HepG2 (cell line): ENCODE data around the gene SAMD4A.

Experiments
- ARNT2 ChIP-seq: sonication (generic); formaldehyde crosslinking; IDR thresholded peaks from 2 replicates; pipeline ENCODE4 v1.8.0; 2022; ENCODE audit warnings: mild to moderate bottlenecking, low read depth, missing genetic modification reagents, moderate library complexity
- ELF1 ChIP-seq: sonication (generic); formaldehyde crosslinking; IDR thresholded peaks from 2 replicates; pipeline ENCODE4 v1.4.0; 2020; ENCODE audit warnings: missing genetic modification reagents
- KDM1A ChIP-seq: IDR thresholded peaks from 2 replicates; pipeline ENCODE4 v1.6.1; 2016; ENCODE audit warnings: missing compliant biosample characterization
- MYNN ChIP-seq: sonication (generic); formaldehyde crosslinking; IDR thresholded peaks from 2 replicates; pipeline ENCODE4 v1.4.0; 2020; ENCODE audit warnings: mild to moderate bottlenecking, low read depth, missing genetic modification reagents
- POLR2AphosphoS5 ChIP-seq: IDR thresholded peaks from 2 replicates; pipeline ENCODE4 v1.6.1; 2012; ENCODE audit warnings: low read depth, low read length
- RBM22 ChIP-seq: fragments of 200-400 bp; formaldehyde crosslinking; optimal IDR thresholded peaks from 2 replicates; pipeline ENCODE3; 2017; ENCODE audit warnings: mild to moderate bottlenecking, low read length, moderate library complexity
- TOE1 ChIP-seq: sonication (generic); formaldehyde crosslinking; IDR thresholded peaks from 2 replicates; pipeline ENCODE4 v1.4.0; 2020; ENCODE audit warnings: mild to moderate bottlenecking, missing genetic modification reagents
- ZNF274 ChIP-seq: sonication (generic); formaldehyde crosslinking; IDR thresholded peaks from 2 replicates; pipeline ENCODE4 v1.5.1; 2020; ENCODE audit warnings: mild to moderate bottlenecking, missing genetic modification reagents
- ZNF577 ChIP-seq: sonication (generic); formaldehyde crosslinking; IDR thresholded peaks from 2 replicates; pipeline ENCODE4 v1.4.0; 2020; ENCODE audit warnings: mild to moderate bottlenecking, low read depth, missing genetic modification reagents, borderline replicate concordance
- ZSCAN29 ChIP-seq: sonication (generic); formaldehyde crosslinking; conservative IDR thresholded peaks from 2 replicates; pipeline ENCODE4 v1.4.0; 2020; ENCODE audit warnings: mild to moderate bottlenecking, missing genetic modification reagents
- TF ChIP-seq, protein P1 (sequence below): sonication (generic); formaldehyde crosslinking; IDR thresholded peaks from 2 replicates; pipeline ENCODE4 v1.4.0; 2020; ENCODE audit warnings: missing genetic modification reagents, borderline replicate concordance
- TF ChIP-seq, protein P2 (sequence below): sonication (generic); formaldehyde crosslinking; IDR thresholded peaks from 2 replicates; pipeline ENCODE4 v1.4.0; 2020; ENCODE audit warnings: mild to moderate bottlenecking, missing genetic modification reagents
- TF ChIP-seq, protein P3 (sequence below): sonication (generic); formaldehyde crosslinking; IDR thresholded peaks from 2 replicates; pipeline ENCODE4 v1.4.0; 2020; ENCODE audit warnings: mild to moderate bottlenecking, missing genetic modification reagents

DNA sequence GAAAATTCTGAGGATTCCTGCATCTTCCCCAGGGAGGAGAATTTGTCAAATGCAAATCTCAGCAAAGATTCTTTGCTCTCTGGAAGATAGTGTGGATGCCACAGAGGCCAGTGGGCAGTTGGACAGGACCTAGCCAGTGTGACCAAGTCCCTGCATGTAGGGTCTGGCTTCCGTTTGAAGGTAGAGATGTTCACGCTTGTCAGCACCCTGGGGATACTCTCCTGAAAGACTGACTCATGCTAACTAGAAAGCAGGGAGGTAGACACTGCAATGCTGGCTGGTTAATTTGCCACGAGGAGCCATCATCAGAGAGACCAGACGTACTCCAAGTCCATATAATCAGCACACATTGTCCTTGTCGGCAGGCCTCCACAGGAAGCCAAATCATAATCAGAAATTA lies 130.1 kb downstream of the SAMD4A start:
- TF ChIP-seq ZNF577 (CRISPR knock-in tag) (no peak), KDM1A (no peak), MYNN (CRISPR knock-in tag) (no peak), TOE1 (CRISPR knock-in tag) (no peak), ELF1 (no peak), ARNT2 (CRISPR knock-in tag) (no peak), ZSCAN29 (CRISPR knock-in tag) (no peak), RBM22 (no peak), POLR2AphosphoS5 (no peak), ZNF274 (CRISPR knock-in tag) (no peak)
- TF ChIP-seq, protein P1, sequence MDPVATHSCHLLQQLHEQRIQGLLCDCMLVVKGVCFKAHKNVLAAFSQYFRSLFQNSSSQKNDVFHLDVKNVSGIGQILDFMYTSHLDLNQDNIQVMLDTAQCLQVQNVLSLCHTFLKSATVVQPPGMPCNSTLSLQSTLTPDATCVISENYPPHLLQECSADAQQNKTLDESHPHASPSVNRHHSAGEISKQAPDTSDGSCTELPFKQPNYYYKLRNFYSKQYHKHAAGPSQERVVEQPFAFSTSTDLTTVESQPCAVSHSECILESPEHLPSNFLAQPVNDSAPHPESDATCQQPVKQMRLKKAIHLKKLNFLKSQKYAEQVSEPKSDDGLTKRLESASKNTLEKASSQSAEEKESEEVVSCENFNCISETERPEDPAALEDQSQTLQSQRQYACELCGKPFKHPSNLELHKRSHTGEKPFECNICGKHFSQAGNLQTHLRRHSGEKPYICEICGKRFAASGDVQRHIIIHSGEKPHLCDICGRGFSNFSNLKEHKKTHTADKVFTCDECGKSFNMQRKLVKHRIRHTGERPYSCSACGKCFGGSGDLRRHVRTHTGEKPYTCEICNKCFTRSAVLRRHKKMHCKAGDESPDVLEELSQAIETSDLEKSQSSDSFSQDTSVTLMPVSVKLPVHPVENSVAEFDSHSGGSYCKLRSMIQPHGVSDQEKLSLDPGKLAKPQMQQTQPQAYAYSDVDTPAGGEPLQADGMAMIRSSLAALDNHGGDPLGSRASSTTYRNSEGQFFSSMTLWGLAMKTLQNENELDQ (CRISPR knock-in tag): no peak
- TF ChIP-seq, protein P2, sequence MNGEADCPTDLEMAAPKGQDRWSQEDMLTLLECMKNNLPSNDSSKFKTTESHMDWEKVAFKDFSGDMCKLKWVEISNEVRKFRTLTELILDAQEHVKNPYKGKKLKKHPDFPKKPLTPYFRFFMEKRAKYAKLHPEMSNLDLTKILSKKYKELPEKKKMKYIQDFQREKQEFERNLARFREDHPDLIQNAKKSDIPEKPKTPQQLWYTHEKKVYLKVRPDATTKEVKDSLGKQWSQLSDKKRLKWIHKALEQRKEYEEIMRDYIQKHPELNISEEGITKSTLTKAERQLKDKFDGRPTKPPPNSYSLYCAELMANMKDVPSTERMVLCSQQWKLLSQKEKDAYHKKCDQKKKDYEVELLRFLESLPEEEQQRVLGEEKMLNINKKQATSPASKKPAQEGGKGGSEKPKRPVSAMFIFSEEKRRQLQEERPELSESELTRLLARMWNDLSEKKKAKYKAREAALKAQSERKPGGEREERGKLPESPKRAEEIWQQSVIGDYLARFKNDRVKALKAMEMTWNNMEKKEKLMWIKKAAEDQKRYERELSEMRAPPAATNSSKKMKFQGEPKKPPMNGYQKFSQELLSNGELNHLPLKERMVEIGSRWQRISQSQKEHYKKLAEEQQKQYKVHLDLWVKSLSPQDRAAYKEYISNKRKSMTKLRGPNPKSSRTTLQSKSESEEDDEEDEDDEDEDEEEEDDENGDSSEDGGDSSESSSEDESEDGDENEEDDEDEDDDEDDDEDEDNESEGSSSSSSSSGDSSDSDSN (CRISPR knock-in tag): no peak
- TF ChIP-seq, protein P3, sequence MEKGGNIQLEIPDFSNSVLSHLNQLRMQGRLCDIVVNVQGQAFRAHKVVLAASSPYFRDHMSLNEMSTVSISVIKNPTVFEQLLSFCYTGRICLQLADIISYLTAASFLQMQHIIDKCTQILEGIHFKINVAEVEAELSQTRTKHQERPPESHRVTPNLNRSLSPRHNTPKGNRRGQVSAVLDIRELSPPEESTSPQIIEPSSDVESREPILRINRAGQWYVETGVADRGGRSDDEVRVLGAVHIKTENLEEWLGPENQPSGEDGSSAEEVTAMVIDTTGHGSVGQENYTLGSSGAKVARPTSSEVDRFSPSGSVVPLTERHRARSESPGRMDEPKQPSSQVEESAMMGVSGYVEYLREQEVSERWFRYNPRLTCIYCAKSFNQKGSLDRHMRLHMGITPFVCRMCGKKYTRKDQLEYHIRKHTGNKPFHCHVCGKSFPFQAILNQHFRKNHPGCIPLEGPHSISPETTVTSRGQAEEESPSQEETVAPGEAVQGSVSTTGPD (CRISPR knock-in tag): no peak
